Measurements from ENCODE around the gene FGF4.

Gene FGF4

GRCh38 chr11:69800278-69800677, 25.1 kb upstream of the FGF4 start:
- no peak overlapping the region for H3K4me3 ChIP-seq (ENCODE audit: low read depth, low read length)
- DNase-seq (ENCODE audit: low read depth), result no peak
- TF ChIP-seq CTCF (IDR thresholded peaks at IDR 0.05; ENCODE audit: low read depth, low read length, missing control alignments), result no peak

DNA sequence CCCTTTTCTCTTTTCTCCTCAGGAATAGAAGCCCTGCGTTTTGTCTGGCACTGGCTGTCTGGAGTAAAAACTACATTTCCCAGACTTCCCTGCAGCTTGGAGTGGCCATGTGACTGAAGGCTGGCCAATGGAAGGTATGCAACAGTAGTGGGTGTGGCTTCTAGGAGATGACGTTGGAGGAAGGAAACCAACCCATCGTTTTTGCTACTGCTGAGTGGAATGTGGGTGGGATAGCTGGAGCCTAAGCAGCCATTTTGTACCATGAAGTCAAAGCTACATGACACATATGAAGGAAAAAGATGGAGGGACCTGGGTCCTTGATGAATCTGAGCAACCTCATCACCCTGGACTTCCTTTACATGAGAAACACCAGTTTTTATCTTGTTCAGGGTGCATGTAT, 24.4 kb upstream of the FGF4 start:
- DNase-seq (ENCODE audit: low read depth), result no peak
- TF ChIP-seq CTCF (IDR thresholded peaks at IDR 0.05; ENCODE audit: low read depth, low read length, missing control alignments), result no peak
- H3K4me3 ChIP-seq (ENCODE audit: low read depth, low read length), result no peak overlapping the region

DNA sequence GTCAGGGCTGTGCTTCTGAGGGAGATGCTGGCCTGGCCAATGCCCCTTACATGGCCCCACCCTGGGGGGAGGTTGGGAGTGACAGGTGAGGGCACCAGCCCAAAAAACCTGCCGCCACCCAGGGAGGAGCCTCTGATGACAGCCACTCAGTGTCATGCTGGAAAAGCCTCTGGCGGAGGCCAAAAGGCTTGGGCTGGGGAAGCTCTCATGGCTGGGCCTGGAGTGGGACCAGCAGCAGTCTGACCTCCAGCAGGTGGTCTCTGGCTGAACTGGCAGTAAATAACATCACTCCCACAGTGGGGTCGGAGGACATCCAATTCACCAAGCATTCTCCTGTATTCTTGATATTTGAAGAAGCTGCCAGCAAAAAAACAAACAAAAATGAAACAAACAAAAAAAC, 24.0 kb upstream of the FGF4 start:
- no peak overlapping the region for H3K4me3 ChIP-seq (ENCODE audit: low read depth, low read length)
- DNase-seq (ENCODE audit: low read depth), result no peak
- no peak for TF ChIP-seq CTCF (IDR thresholded peaks at IDR 0.05; ENCODE audit: low read depth, low read length, missing control alignments)

- H3K4me3 ChIP-seq (ENCODE audit: low read depth, low read length), result no peak overlapping the region
- DNase-seq (ENCODE audit: low read depth), result no peak
- TF ChIP-seq CTCF (IDR thresholded peaks at IDR 0.05; ENCODE audit: low read depth, low read length, missing control alignments), result no peak
Measured at GRCh38 chr11:69797737-69798528, 22.8 kb upstream of the FGF4 start.

DNA sequence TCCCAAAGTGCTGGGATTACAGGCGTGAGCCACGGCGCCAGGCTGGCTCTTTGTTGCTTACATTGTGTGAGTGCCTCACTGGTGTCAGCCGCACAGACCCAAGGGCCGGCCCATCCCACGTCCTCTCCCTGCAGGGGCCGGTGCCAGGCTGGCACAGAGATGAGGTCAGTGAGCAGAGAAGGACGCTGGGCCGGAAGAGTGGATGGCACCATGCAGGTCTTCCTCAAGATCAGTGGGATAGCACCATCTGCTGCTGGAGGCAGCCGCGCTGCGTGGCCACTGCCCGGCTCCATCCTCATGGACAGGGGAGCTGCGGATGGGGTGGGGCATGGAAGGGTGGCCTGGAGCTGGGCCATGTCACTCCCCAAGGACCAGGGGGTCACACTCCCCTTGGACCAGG, 22.0 kb upstream of the FGF4 start:
- DNase-seq (ENCODE audit: low read depth), result no peak
- no peak overlapping the region for H3K4me3 ChIP-seq (ENCODE audit: low read depth, low read length)
- no peak for TF ChIP-seq CTCF (IDR thresholded peaks at IDR 0.05; ENCODE audit: low read depth, low read length, missing control alignments)

DNA sequence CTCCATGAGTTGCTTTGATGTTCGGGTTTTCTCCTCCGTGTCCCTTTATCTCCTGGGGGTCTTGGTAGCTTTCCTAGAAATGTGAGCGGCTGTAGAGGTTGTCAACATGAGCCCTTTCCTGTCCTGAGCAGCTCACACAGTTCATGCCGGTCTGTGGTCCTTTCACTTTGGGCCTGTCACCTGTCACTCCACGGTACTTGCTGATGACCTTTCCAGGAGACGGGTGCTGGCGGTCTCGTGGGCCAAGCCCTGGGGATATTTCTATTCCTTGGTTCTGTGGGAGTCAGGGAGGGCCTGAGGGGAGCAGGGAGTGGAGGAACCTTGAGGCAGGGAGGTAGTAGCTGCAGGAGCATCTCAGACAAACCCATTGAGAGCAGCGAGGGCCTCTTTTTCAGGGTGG, 20.9 kb upstream of the FGF4 start:
- no peak overlapping the region for H3K4me3 ChIP-seq (ENCODE audit: low read depth, low read length)
- no peak for DNase-seq (ENCODE audit: low read depth)
- no peak for TF ChIP-seq CTCF (IDR thresholded peaks at IDR 0.05; ENCODE audit: low read depth, low read length, missing control alignments)

Measured in GM12864 (cell line).